OCI-LY1 (cell line): Measurements from ENCODE around the gene KCNMB2.

Experiments
- EZH2 ChIP-seq: fragments of 200-600 bp; sonication (generic), shearing (Covaris generic); IDR thresholded peaks from 2 replicates; pipeline ENCODE4 v1.8.0; 2017; ENCODE audit warnings: borderline replicate concordance, mixed run types, mild to moderate bottlenecking, antibody characterized with exemption, low read length, moderate library complexity, mixed read lengths
- TF ChIP-seq, protein P1 (sequence below): fragments of 200-600 bp; sonication (generic), shearing (Covaris generic); IDR thresholded peaks from 2 replicates; pipeline ENCODE4 v1.5.1; 2017; ENCODE audit warnings: mild to moderate bottlenecking, antibody characterized with exemption, low read length, moderate library complexity, mixed read lengths

- TF ChIP-seq, protein P1, sequence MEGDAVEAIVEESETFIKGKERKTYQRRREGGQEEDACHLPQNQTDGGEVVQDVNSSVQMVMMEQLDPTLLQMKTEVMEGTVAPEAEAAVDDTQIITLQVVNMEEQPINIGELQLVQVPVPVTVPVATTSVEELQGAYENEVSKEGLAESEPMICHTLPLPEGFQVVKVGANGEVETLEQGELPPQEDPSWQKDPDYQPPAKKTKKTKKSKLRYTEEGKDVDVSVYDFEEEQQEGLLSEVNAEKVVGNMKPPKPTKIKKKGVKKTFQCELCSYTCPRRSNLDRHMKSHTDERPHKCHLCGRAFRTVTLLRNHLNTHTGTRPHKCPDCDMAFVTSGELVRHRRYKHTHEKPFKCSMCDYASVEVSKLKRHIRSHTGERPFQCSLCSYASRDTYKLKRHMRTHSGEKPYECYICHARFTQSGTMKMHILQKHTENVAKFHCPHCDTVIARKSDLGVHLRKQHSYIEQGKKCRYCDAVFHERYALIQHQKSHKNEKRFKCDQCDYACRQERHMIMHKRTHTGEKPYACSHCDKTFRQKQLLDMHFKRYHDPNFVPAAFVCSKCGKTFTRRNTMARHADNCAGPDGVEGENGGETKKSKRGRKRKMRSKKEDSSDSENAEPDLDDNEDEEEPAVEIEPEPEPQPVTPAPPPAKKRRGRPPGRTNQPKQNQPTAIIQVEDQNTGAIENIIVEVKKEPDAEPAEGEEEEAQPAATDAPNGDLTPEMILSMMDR: no peak
- no peak for TF ChIP-seq EZH2
These were observed 22.5 kb upstream of the KCNMB2 start for GRCh38 chr3:178513546-178514380.
